ENCODE measurements around the gene NEU2. TPM values are rescaled to one million over a fixed set of nuclear protein-coding genes. Genes with fewer than 3 reads are reported as not detected.

Gene NEU2
- total RNA-seq, 1 donor from 2014 or later: not detected

GRCh38 chr2:233039212-233039845, 6.9 kb downstream of the NEU2 start:
- peaks cover 6% of the 10 kb centered on the region for H3K4me1 ChIP-seq
- no peak for TF ChIP-seq CTCF (IDR thresholded peaks at IDR 0.05; ENCODE audit: borderline replicate concordance)
- intact Hi-C loops (cut with micrococcal nuclease): no loop called here
- H3K27ac ChIP-seq (replicated peaks): no peak overlapping the region
- no peak overlapping the region for H3K4me3 ChIP-seq
- H3K36me3 ChIP-seq: no peaks in the 10 kb centered on the region
- DNase-seq: no peak
- no peaks in the 10 kb centered on the region for H3K9me3 ChIP-seq (replicated peaks)
- H3K27me3 ChIP-seq (ENCODE audit: low read depth): peaks cover 23% of the 10 kb centered on the region

- H3K27me3 ChIP-seq (ENCODE audit: low read depth): peaks cover 23% of the 10 kb centered on the region
- H3K36me3 ChIP-seq: no peaks in the 10 kb centered on the region
- TF ChIP-seq CTCF (IDR thresholded peaks at IDR 0.05; ENCODE audit: borderline replicate concordance): no peak
- intact Hi-C loops (cut with micrococcal nuclease): no loop called here
- H3K9me3 ChIP-seq (replicated peaks): no peaks in the 10 kb centered on the region
- peaks cover 6% of the 10 kb centered on the region for H3K4me1 ChIP-seq
- no peak for DNase-seq
- H3K4me3 ChIP-seq: no peak overlapping the region
- H3K27ac ChIP-seq (replicated peaks): no peak overlapping the region
Observed at GRCh38 chr2:233039846-233040530, 7.5 kb downstream of the NEU2 start.

- no peak overlapping the region for H3K4me3 ChIP-seq
- peaks cover 6% of the 10 kb centered on the region for H3K4me1 ChIP-seq
- TF ChIP-seq CTCF (IDR thresholded peaks at IDR 0.05; ENCODE audit: borderline replicate concordance): no peak
- intact Hi-C loops (cut with micrococcal nuclease): no loop called here
- no peak for DNase-seq
- H3K9me3 ChIP-seq (replicated peaks): no peaks in the 10 kb centered on the region
- H3K27me3 ChIP-seq (ENCODE audit: low read depth): peaks cover 23% of the 10 kb centered on the region
- H3K27ac ChIP-seq (replicated peaks): no peak overlapping the region
- no peaks in the 10 kb centered on the region for H3K36me3 ChIP-seq
Observed at GRCh38 chr2:233040571-233040970, 8.1 kb downstream of the NEU2 start.

- H3K4me3 ChIP-seq: no peak overlapping the region
- TF ChIP-seq CTCF (IDR thresholded peaks at IDR 0.05; ENCODE audit: borderline replicate concordance): peak; percentile 28
- intact Hi-C loops (cut with micrococcal nuclease): no loop called here
Observed at GRCh38 chr2:233041722-233042323, 9.4 kb downstream of the NEU2 start.

GRCh38 chr2:233042549-233042948, 10.1 kb downstream of the NEU2 start:
- H3K4me3 ChIP-seq: no peak overlapping the region
- no peak overlapping the region for H3K27ac ChIP-seq (replicated peaks)
- DNase-seq: no peak
- H3K4me1 ChIP-seq: peaks cover 6% of the 10 kb centered on the region
- intact Hi-C loops (cut with micrococcal nuclease): no loop called here
- no peaks in the 10 kb centered on the region for H3K9me3 ChIP-seq (replicated peaks)
- TF ChIP-seq CTCF (IDR thresholded peaks at IDR 0.05; ENCODE audit: borderline replicate concordance): no peak
- no peaks in the 10 kb centered on the region for H3K36me3 ChIP-seq
- H3K27me3 ChIP-seq (ENCODE audit: low read depth): peaks cover 27% of the 10 kb centered on the region

More at GRCh38 chr2:233041722-233042323, 9.4 kb downstream of the NEU2 start:
- Histone ChIP-seq H3K27ac (replicated peaks) (no peak overlapping the region), H3K27me3 (ENCODE audit: low read depth) (peaks cover 23% of the 10 kb centered on the region), H3K36me3 (no peaks in the 10 kb centered on the region), H3K9me3 (replicated peaks) (no peaks in the 10 kb centered on the region), H3K4me1 (peaks cover 6% of the 10 kb centered on the region)
- DNase-seq: no peak
